HUES6 (cell line): ENCODE results near the gene CHD2.

Source experiments
- H3K27ac ChIP-seq: 2 replicates; pipeline ENCODE4 v1.7.0; 2013; ENCODE audit warnings: low read depth, mild to moderate bottlenecking, low read length, inconsistent platforms
- H3K27me3 ChIP-seq: 2 replicates; pipeline ENCODE4 v1.6.1; 2013; ENCODE audit warnings: low read length; ENCODE audit not compliant: control insufficient read depth, insufficient read depth
- H3K36me3 ChIP-seq: 2 replicates; pipeline ENCODE4 v1.6.1; 2013; ENCODE audit warnings: low read length; ENCODE audit not compliant: control insufficient read depth, insufficient read depth
- H3K4me1 ChIP-seq: 2 replicates; pipeline ENCODE4 v1.6.1; 2013; ENCODE audit warnings: low read length; ENCODE audit not compliant: control insufficient read depth, insufficient read depth
- H3K4me3 ChIP-seq: 2 replicates; pipeline ENCODE4 v1.5.1; 2013; ENCODE audit warnings: low read depth, low read length
- H3K9ac ChIP-seq: one replicate; pipeline ENCODE4 v1.6.1; 2013; ENCODE audit warnings: mild to moderate bottlenecking, low read length
- H3K9me3 ChIP-seq: 2 replicates; pipeline ENCODE4 v1.6.1; 2013; ENCODE audit warnings: low read depth, low read length; ENCODE audit not compliant: control insufficient read depth, insufficient read depth

The CHD2 gene

GRCh38 chr15:92997821-92998220 lies 97.7 kb downstream of the CHD2 start:
- no peak overlapping the region for H3K4me3 ChIP-seq
- no peak overlapping the region for H3K9ac ChIP-seq
- H3K27ac ChIP-seq: no peak overlapping the region
- H3K36me3 ChIP-seq: peaks cover 94% of the 10 kb centered on the region
- H3K9me3 ChIP-seq: no peaks in the 10 kb centered on the region
- no peaks in the 10 kb centered on the region for H3K4me1 ChIP-seq
- H3K27me3 ChIP-seq: no peaks in the 10 kb centered on the region

GRCh38 chr15:93001156-93001555 lies 101.0 kb downstream of the CHD2 start:
- no peaks in the 10 kb centered on the region for H3K9me3 ChIP-seq
- H3K27ac ChIP-seq: no peak overlapping the region
- H3K4me3 ChIP-seq: no peak overlapping the region
- H3K4me1 ChIP-seq: no peaks in the 10 kb centered on the region
- H3K27me3 ChIP-seq: no peaks in the 10 kb centered on the region
- no peak overlapping the region for H3K9ac ChIP-seq
- peaks cover 97% of the 10 kb centered on the region for H3K36me3 ChIP-seq

GRCh38 chr15:93001881-93002280 lies 101.8 kb downstream of the CHD2 start:
- Histone ChIP-seq H3K4me1 (no peaks in the 10 kb centered on the region), H3K9ac (no peak overlapping the region), H3K9me3 (no peaks in the 10 kb centered on the region), H3K36me3 (peaks cover 98% of the 10 kb centered on the region), H3K4me3 (no peak overlapping the region), H3K27ac (no peak overlapping the region), H3K27me3 (no peaks in the 10 kb centered on the region)

- H3K27me3 ChIP-seq: no peaks in the 10 kb centered on the region
- H3K4me3 ChIP-seq: no peak overlapping the region
- H3K9ac ChIP-seq: no peak overlapping the region
- H3K9me3 ChIP-seq: no peaks in the 10 kb centered on the region
- H3K36me3 ChIP-seq: peaks cover 99% of the 10 kb centered on the region
- H3K4me1 ChIP-seq: no peaks in the 10 kb centered on the region
- H3K27ac ChIP-seq: no peak overlapping the region
Observed at GRCh38 chr15:93005133-93005532, 105.0 kb downstream of the CHD2 start.

DNA sequence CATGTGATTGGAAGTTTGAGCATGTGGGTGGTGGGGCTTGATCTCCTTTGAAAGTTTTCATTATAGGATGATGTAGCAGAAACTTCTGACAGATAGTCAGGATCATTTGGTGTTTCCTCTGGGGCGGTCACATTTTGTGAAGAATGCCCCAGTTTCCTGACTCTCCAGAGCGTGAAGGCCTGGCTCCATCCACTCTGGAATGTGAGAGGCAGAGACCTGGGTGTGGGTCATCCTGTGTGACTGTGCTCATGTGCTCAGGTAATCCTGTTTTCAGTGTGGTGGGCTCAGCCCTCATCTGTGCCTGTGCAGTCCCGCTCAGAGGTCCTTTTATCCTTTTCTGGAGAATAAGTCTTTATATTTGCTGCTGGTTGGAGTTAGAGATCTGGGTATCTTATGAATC lies 107.9 kb downstream of the CHD2 start:
- H3K9me3 ChIP-seq: no peaks in the 10 kb centered on the region
- no peaks in the 10 kb centered on the region for H3K27me3 ChIP-seq
- H3K27ac ChIP-seq: 0 out of 2 replicates have a peak overlapping the region, but pooled peaks have one; percentile 29
- H3K4me3 ChIP-seq: no peak overlapping the region
- peaks cover 99% of the 10 kb centered on the region for H3K36me3 ChIP-seq
- no peak overlapping the region for H3K9ac ChIP-seq
- H3K4me1 ChIP-seq: no peaks in the 10 kb centered on the region

DNA sequence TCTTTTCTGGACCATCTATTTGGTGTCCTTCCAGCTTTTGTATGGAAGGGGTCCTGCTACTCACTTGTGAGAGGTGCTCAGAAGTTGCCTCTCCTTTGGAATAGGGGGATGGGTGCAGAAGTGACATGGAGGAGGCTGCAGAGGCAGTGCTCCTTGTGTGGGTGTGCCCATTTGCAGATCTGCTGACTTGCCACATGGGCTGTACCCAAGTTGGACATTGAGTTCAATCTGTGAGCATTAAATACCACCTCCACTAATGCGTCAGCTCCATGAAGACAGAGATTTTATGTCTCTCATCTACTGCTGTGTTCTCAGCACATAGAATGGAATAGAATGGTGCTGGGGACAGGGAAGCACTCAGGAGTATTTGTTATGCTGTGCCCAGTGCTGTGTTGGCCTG lies 112.7 kb downstream of the CHD2 start:
- peaks cover 99% of the 10 kb centered on the region for H3K36me3 ChIP-seq
- no peak overlapping the region for H3K9ac ChIP-seq
- no peaks in the 10 kb centered on the region for H3K27me3 ChIP-seq
- no peaks in the 10 kb centered on the region for H3K9me3 ChIP-seq
- no peaks in the 10 kb centered on the region for H3K4me1 ChIP-seq
- H3K27ac ChIP-seq: no peak overlapping the region
- H3K4me3 ChIP-seq: no peak overlapping the region

GRCh38 chr15:93017526-93017925 lies 117.4 kb downstream of the CHD2 start:
- H3K27me3 ChIP-seq: no peaks in the 10 kb centered on the region
- no peak overlapping the region for H3K27ac ChIP-seq
- H3K36me3 ChIP-seq: peaks cover 99% of the 10 kb centered on the region
- no peak overlapping the region for H3K4me3 ChIP-seq
- no peak overlapping the region for H3K9ac ChIP-seq
- no peaks in the 10 kb centered on the region for H3K4me1 ChIP-seq
- H3K9me3 ChIP-seq: no peaks in the 10 kb centered on the region

DNA sequence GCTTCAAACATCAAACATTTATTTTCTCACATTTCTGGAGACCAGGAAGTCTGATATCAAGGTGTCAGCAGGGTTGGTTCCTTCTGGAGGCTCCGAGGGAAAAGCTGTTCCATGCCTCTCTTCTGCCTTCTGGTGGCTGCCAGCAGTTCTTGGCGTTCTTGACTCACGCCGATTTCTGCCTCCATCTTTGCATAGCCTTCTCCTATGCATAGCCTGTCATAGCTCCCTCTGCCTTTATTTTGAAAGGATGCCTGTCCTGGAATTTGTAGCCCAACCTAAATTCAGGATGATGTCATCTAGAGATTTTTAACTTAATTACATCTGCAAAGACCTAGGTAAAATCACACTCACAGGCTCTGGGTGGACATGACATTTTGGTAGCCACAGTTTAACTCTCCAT lies 118.5 kb downstream of the CHD2 start:
- Histone ChIP-seq H3K4me3 (no peak overlapping the region), H3K9me3 (no peaks in the 10 kb centered on the region), H3K36me3 (peaks cover 99% of the 10 kb centered on the region), H3K4me1 (no peaks in the 10 kb centered on the region), H3K27me3 (no peaks in the 10 kb centered on the region), H3K9ac (no peak overlapping the region), H3K27ac (no peak overlapping the region)

DNA sequence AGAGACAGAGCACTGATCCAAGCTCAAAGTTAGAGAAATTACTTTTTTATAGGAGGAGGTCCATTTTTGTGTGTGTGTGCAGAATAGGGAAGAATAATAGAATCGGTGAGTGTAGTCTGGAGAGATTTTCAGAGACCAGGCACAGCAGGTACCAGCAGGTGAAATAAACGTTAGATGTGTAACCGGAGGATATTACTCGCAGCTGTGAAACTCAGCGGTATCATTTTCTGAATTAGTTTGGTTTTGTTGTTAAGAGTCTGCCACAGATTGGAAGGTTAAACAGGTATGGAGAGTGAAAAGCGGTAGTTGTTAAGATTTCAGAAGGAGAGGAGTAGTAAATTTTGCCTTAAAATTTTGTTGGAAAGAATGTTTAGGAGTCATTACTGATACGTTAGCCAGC lies 119.0 kb downstream of the CHD2 start:
- no peak overlapping the region for H3K4me3 ChIP-seq
- H3K9me3 ChIP-seq: no peaks in the 10 kb centered on the region
- H3K36me3 ChIP-seq: peaks cover 99% of the 10 kb centered on the region
- H3K9ac ChIP-seq: no peak overlapping the region
- H3K4me1 ChIP-seq: no peaks in the 10 kb centered on the region
- no peaks in the 10 kb centered on the region for H3K27me3 ChIP-seq
- no peak overlapping the region for H3K27ac ChIP-seq

DNA sequence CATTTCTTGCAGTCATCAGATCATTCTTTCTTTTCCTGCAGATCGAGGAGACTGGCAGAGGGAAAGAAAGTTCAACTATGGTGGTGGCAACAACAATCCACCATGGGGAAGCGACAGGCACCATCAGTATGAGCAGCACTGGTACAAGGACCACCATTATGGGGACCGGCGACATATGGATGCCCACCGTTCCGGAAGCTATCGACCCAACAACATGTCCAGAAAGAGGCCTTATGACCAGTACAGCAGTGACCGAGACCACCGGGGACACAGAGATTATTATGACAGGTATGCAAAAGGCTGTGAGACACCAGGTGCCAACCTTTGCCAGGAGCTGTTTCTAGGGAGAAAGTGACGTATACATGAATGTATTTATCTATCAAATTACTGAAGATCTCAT lies 119.8 kb downstream of the CHD2 start:
- no peaks in the 10 kb centered on the region for H3K27me3 ChIP-seq
- H3K4me1 ChIP-seq: no peaks in the 10 kb centered on the region
- peaks cover 99% of the 10 kb centered on the region for H3K36me3 ChIP-seq
- no peak overlapping the region for H3K9ac ChIP-seq
- no peak overlapping the region for H3K27ac ChIP-seq
- H3K9me3 ChIP-seq: no peaks in the 10 kb centered on the region
- no peak overlapping the region for H3K4me3 ChIP-seq

DNA sequence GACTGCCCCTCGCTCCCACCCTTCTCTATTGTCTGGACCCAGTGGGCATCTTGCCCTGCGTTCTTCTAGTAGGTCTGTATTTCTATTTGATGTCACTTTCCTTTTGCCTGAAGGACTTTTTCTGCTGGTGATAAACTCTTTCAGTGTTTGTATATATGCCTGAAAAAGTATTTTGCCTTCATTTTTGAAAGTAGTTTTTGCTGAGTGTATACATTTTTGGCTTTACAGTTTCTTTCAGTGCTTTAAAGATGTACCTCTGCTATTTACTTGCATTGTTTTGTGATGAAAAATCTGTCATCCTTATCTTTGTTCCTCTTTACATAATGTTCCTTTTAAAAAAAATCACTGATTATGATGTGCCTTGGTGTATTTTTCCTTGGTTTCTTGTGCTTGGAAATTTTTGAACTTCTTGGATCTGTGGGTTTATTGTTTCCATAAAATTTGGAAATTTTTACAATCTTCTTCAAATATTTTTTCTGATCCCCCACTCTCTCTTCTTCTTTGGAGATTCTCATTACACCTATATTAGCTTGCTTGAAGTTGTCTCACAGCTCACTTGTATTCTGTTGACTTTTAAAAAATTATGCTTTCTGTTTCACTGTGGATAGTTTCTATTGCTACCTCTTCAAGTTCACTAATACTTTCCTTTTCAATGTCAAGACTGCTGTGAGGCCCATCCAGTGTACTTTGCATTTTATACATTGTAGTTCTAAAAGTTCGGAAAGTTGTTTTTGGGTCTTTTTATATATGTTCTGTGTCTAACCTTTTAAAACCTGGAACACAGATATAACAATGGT lies 121.0 kb downstream of the CHD2 start:
- H3K9ac ChIP-seq: no peak overlapping the region
- no peak overlapping the region for H3K27ac ChIP-seq
- H3K36me3 ChIP-seq: peaks cover 99% of the 10 kb centered on the region
- H3K9me3 ChIP-seq: no peaks in the 10 kb centered on the region
- H3K4me1 ChIP-seq: no peaks in the 10 kb centered on the region
- H3K27me3 ChIP-seq: no peaks in the 10 kb centered on the region
- no peak overlapping the region for H3K4me3 ChIP-seq
